ENCODE results near the gene TBCE. TPM values are rescaled to one million over a fixed set of nuclear protein-coding genes. Genes with fewer than 3 reads are reported as not detected.

Gene TBCE
- total and polyA plus RNA-seq, 9 of the 15 experiments (the other 6 are each of a cell fraction or from before 2014, with no cell fraction given) = 52.6 to 92.1 (median 82.1) TPM

GRCh38 chr1:235397733-235398132 is 30.5 kb downstream of the TBCE start (continued):
- TF ChIP-seq NBN (IDR thresholded peaks at IDR 0.05; ENCODE audit: low read depth) (no peak), CUX1 (CRISPR knock-in tag; IDR thresholded peaks at IDR 0.05) (no peak), BRF1 (IDR thresholded peaks at IDR 0.05; ENCODE audit: borderline replicate concordance, extremely low read depth, insufficient read length) (no peak), MCM3 (IDR thresholded peaks at IDR 0.05) (no peak), ZNF274 (IDR thresholded peaks at IDR 0.05; ENCODE audit: borderline replicate concordance, low read depth, low read length) (no peak)

DNA sequence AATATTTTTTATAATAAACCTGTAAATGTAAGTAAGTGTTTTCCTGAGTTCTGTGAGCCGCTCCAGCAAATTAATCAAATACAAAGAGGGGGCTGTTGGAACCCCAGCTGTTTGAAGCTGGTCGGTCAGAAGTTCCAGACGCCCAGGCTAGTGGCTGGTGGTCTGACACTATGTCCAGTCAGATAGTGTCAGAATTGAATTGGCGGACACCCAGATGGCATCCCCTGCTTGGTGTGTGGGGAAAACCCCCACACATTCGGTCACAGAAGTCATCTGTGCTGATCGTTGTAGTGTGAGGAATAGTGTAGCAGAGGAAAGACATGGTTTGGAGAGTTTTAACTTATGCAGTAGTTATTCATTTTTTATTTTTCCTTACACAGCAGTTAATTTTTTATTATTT is 32.4 kb downstream of the TBCE start:
- Histone ChIP-seq H3K36me3 (ENCODE audit: control insufficient read depth, insufficient read depth, low read length) (peaks cover 22% of the 10 kb centered on the region; the same call in 2 of the 3 replicates), H3K9me3 (replicated peaks; ENCODE audit: control insufficient read depth, insufficient read depth, low read depth, low read length) (no peaks in the 10 kb centered on the region), H3K4me1 (replicated peaks in 1 of 2; ENCODE audit: control insufficient read depth in 2 of 2, insufficient read depth in 2 of 2, low read length in 2 of 2) (peaks cover 3 to 7% of the 10 kb centered on the region in 2 experiments; a peak in 1 of 5 replicates), H3K79me2 (ENCODE audit: control insufficient read depth, insufficient read depth, low read length) (peaks cover 67% of the 10 kb centered on the region), H3K27me3 (ENCODE audit: control insufficient read depth in 2 of 2, insufficient read depth in 2 of 2, low read length in 2 of 2) (no peaks in the 10 kb centered on the region), H3K27ac (ENCODE audit: extremely low read depth, low read depth, low read length) (peak overlapping the region; percentile 21; the same call in 1 of the 3 replicates), H4K20me1 (replicated peaks; ENCODE audit: control insufficient read depth, insufficient read depth, low read length) (no peaks in the 10 kb centered on the region), H3K4me2 (ENCODE audit: insufficient read depth, low read length) (no peak overlapping the region), H2AFZ (ENCODE audit: low read depth, low read length) (no peak overlapping the region), H3K9ac (ENCODE audit: insufficient read depth in 1 of 2, low read depth in 2 of 2, low read length in 2 of 2) (peak overlapping the region in 1 of 2 experiments; percentile 3; a peak in 1 of 4 replicates), H3K9me1 (ENCODE audit: control insufficient read depth, insufficient read depth, low read length) (no peaks in the 10 kb centered on the region), H3K4me3 (no peak overlapping the region)
- TF ChIP-seq C11orf30 (IDR thresholded peaks at IDR 0.05; ENCODE audit: low read depth) (peak; percentile 24; the same call in 1 of the 2 replicates), RAD21 (CRISPR knock-in tag; conservative IDR thresholded peaks at IDR 0.05 in 1 of 2, IDR thresholded peaks at IDR 0.05 in 1 of 2) (no peak), ZNF316 (IDR thresholded peaks at IDR 0.05) (peak; percentile 63)
- ATAC-seq = peak; percentile 53
- intact Hi-C loops (cut with micrococcal nuclease) (no loop called here), in situ Hi-C loops (cut with MboI) (no loop called here)
- ChIA-PET POLR2A (interaction anchor here (2.0 to 2.8 kb wide), 2 partner anchors 9 to 10 kb away, joined by 10 to 16 read pairs; no protein-coding TSS in a partner anchor), CTCF (ENCODE audit: low intra/inter-chr PET ratio) (no interaction called here)
- no TSS peak for BruUV-seq (replicated peaks)
- no peak for FAIRE-seq
- 52% methylated on average over 6 of the region's 6 CpGs for WGBS (ENCODE audit: insufficient coverage, low coverage, missing lambda C conversion rate)
- no peak for DNase-seq (ENCODE audit: extremely low read depth in 1 of 4, low spot score in 3 of 4)
